Neural crest cell (in vitro differentiated cells): ENCODE measurements around the gene TMEM14B. TPM values are rescaled to one million over a fixed set of nuclear protein-coding genes. Genes with fewer than 3 reads are reported as not detected.
A peak's percentile ranks its signal among the peaks of the same experiment; 100 is the strongest.
"Not testable (repeated sequence)": the region's sequence is repeated elsewhere in the genome, so short reads cannot be mapped to it uniquely, and the experiment has no call there.

Source experiments
- DNase-seq: peaks from one replicate; pipeline ENCODE4 v3.0.0; 2021; ENCODE audit warnings: low read depth, mixed read lengths, low spot score
- H3K27ac Mint-ChIP-seq: one replicate; pipeline ENCODE4 v1.8.0; 2021; ENCODE audit warnings: mild to moderate bottlenecking, mixed read lengths; ENCODE audit not compliant: unreplicated experiment
- H3K27me3 Mint-ChIP-seq: 2 replicates; pipeline ENCODE4 v1.8.0; 2021; ENCODE audit warnings: low read depth, mild to moderate bottlenecking, mixed read lengths
- H3K36me3 Mint-ChIP-seq: 2 replicates; pipeline ENCODE4 v1.8.0; 2021; ENCODE audit warnings: low read depth, mild to moderate bottlenecking, mixed read lengths
- H3K4me1 Mint-ChIP-seq: 2 replicates; pipeline ENCODE4 v1.8.0; 2021; ENCODE audit warnings: mixed read lengths
- H3K4me3 Mint-ChIP-seq: one replicate; pipeline ENCODE4 v1.8.0; 2021; ENCODE audit warnings: mild to moderate bottlenecking, mixed read lengths
- H3K9me3 Mint-ChIP-seq: 2 replicates; pipeline ENCODE4 v1.8.0; 2021; ENCODE audit warnings: mixed read lengths
- CTCF ChIP-seq: fragments of 200-600 bp; sonication (generic); conservative IDR thresholded peaks from 2 replicates; pipeline ENCODE4 v1.5.0; 2021; ENCODE audit warnings: antibody characterized with exemption, mild to moderate bottlenecking
- total RNA-seq: library from RNA; stranded (reverse); gene quantifications from 2 replicates; pipeline ENCODE4 v1.2.1, GENCODE V29; 2021

TMEM14B gene
- total RNA-seq, 1 donor from 2014 or later = 81.5 TPM

GRCh38 chr6:10740061-10740460 lies 7.5 kb upstream of the TMEM14B start:
- DNase-seq = no peak
- Mint-ChIP-seq H3K36me3 (peaks cover 3% of the 10 kb centered on the region), H3K9me3 (no peaks in the 10 kb centered on the region), H3K27ac (peak overlapping the region; percentile 53), H3K27me3 (no peaks in the 10 kb centered on the region), H3K4me1 (no peaks in the 10 kb centered on the region), H3K4me3 (no peak overlapping the region)
- no peak for TF ChIP-seq CTCF

GRCh38 chr6:10741643-10742042 lies 6.0 kb upstream of the TMEM14B start:
- not testable (repeated sequence) for H3K4me3 Mint-ChIP-seq, H3K36me3 Mint-ChIP-seq, H3K27ac Mint-ChIP-seq, DNase-seq, H3K9me3 Mint-ChIP-seq, H3K4me1 Mint-ChIP-seq, H3K27me3 Mint-ChIP-seq

GRCh38 chr6:10742251-10742650 lies 5.4 kb upstream of the TMEM14B start:
- TF ChIP-seq CTCF = no peak
- DNase-seq = no peak
- H3K9me3 Mint-ChIP-seq = no peaks in the 10 kb centered on the region
- peaks cover 13% of the 10 kb centered on the region for H3K4me1 Mint-ChIP-seq
- H3K36me3 Mint-ChIP-seq = peaks cover 6% of the 10 kb centered on the region
- no peak overlapping the region for H3K4me3 Mint-ChIP-seq
- H3K27ac Mint-ChIP-seq = no peak overlapping the region
- H3K27me3 Mint-ChIP-seq = no peaks in the 10 kb centered on the region

DNA sequence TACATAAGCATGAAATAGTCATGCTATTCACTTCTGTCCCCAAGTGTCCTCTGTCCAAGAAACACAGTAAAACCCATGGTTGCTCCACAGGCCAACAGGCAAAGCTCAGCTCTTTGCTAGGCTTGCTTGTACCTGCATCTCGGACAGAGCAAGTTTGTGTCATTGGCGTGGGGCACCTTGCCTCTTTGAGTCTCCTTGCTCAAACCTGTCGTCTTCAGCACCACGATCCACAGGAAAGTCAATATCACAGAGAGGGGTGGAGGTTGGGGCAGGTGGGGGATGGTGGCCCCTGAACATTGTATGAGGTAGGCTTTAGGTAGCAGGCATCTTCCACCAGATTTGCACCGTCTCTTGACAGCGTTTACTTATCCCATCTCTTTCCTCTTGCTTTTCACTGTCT lies 4.1 kb upstream of the TMEM14B start:
- Mint-ChIP-seq H3K4me1 (peaks cover 15% of the 10 kb centered on the region), H3K4me3 (peak overlapping the region; percentile 40), H3K27me3 (no peaks in the 10 kb centered on the region), H3K27ac (no peak overlapping the region), H3K9me3 (no peaks in the 10 kb centered on the region), H3K36me3 (peaks cover 6% of the 10 kb centered on the region)
- no peak for DNase-seq
- no peak for TF ChIP-seq CTCF

GRCh38 chr6:10745116-10745515 lies 2.5 kb upstream of the TMEM14B start:
- Mint-ChIP-seq H3K9me3 (no peaks in the 10 kb centered on the region), H3K4me3 (no peak overlapping the region), H3K27me3 (no peaks in the 10 kb centered on the region), H3K27ac (no peak overlapping the region), H3K4me1 (peaks cover 31% of the 10 kb centered on the region), H3K36me3 (peaks cover 9% of the 10 kb centered on the region)
- DNase-seq = no peak
- no peak for TF ChIP-seq CTCF

DNA sequence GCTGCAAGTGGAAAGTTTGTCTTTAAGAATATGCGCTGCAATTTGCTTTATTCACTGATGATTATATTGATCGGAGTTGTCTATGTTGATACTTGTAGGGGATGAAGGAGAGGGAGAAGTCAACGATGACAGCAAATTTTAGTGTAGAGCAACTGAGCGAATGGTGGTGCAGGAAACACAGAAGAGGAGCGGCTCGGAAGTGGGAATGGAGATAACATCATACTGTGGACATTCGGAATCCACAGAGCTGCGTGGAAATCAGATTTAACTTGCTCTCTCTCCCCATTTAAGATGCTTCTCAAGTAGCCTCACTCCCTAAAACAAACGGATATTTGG lies 722 bp upstream of the TMEM14B start:
- peaks cover 10% of the 10 kb centered on the region for H3K36me3 Mint-ChIP-seq
- no peaks in the 10 kb centered on the region for H3K27me3 Mint-ChIP-seq
- no peaks in the 10 kb centered on the region for H3K9me3 Mint-ChIP-seq
- peaks cover 32% of the 10 kb centered on the region for H3K4me1 Mint-ChIP-seq
- DNase-seq = no peak
- H3K27ac Mint-ChIP-seq = peak overlapping the region; percentile 69
- peak overlapping the region; percentile 99 for H3K4me3 Mint-ChIP-seq
- no peak for TF ChIP-seq CTCF
